HEK293 (cell line): ENCODE results near the gene RNF4.

Experiments used
- CTCF ChIA-PET: fragments of 350-600 bp; formaldehyde crosslinking; extraction: SDS; loops from one replicate; lab custom pipeline; 2021; ENCODE audit warnings: antibody characterized with exemption; lab: Yijun Ruan, JAX
- POLR2A ChIA-PET: fragments of 300-600 bp; formaldehyde crosslinking; extraction: SDS; loops from one replicate; lab custom pipeline; 2020; ENCODE audit warnings: antibody characterized with exemption, inconsistent platforms; lab: Yijun Ruan, JAX
- H3K27ac ChIP-seq: fragments of 200-500 bp; sonication (Bioruptor generic); 2 replicates; pipeline ENCODE4 v1.5.1; 2014; ENCODE audit warnings: low read depth, low read length, control low read depth, inconsistent platforms; ENCODE audit errors: extremely low read depth
- H3K36me3 ChIP-seq, 2 experiments: fragments of 200-500 bp in 1 of 2; sonication (Bioruptor generic) in 1 of 2; 1 replicate in 1 of 2; 2 replicates in 1 of 2; pipeline ENCODE4 v1.5.1; 2014 to 2017; ENCODE audit warnings: inconsistent platforms in 2 of 2, low read length in 2 of 2; ENCODE audit not compliant: control insufficient read depth in 2 of 2, insufficient read depth in 1 of 2
- H3K4me1 ChIP-seq: fragments of 200-500 bp; sonication (Bioruptor generic); 2 replicates; pipeline ENCODE4 v1.5.1; 2014; ENCODE audit warnings: mild to moderate bottlenecking, low read length, inconsistent platforms; ENCODE audit not compliant: control insufficient read depth, insufficient read depth
- H3K4me3 ChIP-seq: 2 replicates; pipeline ENCODE4 v1.5.1; 2011; ENCODE audit warnings: low read depth, mild to moderate bottlenecking, control low read depth, low read length, moderate library complexity
- H3K9me3 ChIP-seq: fragments of 200-500 bp; sonication (Bioruptor generic); 2 replicates; pipeline ENCODE4 v1.5.1; 2014; ENCODE audit warnings: low read depth, low read length, inconsistent platforms; ENCODE audit not compliant: control insufficient read depth, insufficient read depth
- GLIS2 ChIP-seq: fragments of 450-650 bp; formaldehyde crosslinking; IDR thresholded peaks from 2 replicates; pipeline ENCODE4 v1.5.1; 2016; ENCODE audit warnings: missing biosample characterization, missing genetic modification characterization
- MYNN ChIP-seq: fragments of 450-650 bp; formaldehyde crosslinking; IDR thresholded peaks from 2 replicates; pipeline ENCODE4 v1.5.1; 2016; ENCODE audit warnings: missing biosample characterization, missing genetic modification characterization, borderline replicate concordance
- ZFP3 ChIP-seq: fragments of 450-650 bp; formaldehyde crosslinking; IDR thresholded peaks from 2 replicates; pipeline ENCODE4 v1.5.1; 2016; ENCODE audit warnings: low read depth, missing biosample characterization, missing genetic modification characterization
- ZNF121 ChIP-seq: fragments of 450-650 bp; formaldehyde crosslinking; IDR thresholded peaks from 2 replicates; pipeline ENCODE4 v1.5.1; 2016; ENCODE audit warnings: missing biosample characterization, missing genetic modification characterization
- ZNF133 ChIP-seq: fragments of 450-650 bp; formaldehyde crosslinking; IDR thresholded peaks from 2 replicates; pipeline ENCODE4 v1.5.1; 2016; ENCODE audit warnings: missing biosample characterization, missing genetic modification characterization
- ZNF146 ChIP-seq: fragments of 450-650 bp; formaldehyde crosslinking; IDR thresholded peaks from 2 replicates; pipeline ENCODE4 v1.5.1; 2016; ENCODE audit warnings: missing biosample characterization, missing genetic modification characterization
- ZNF157 ChIP-seq: fragments of 450-650 bp; formaldehyde crosslinking; IDR thresholded peaks from 2 replicates; pipeline ENCODE4 v1.5.1; 2016; ENCODE audit warnings: missing biosample characterization, missing genetic modification characterization
- ZNF184 ChIP-seq: fragments of 450-650 bp; IDR thresholded peaks from 2 replicates; pipeline ENCODE4 v1.5.1; 2018; ENCODE audit warnings: missing biosample characterization, mild to moderate bottlenecking, missing genetic modification characterization
- ZNF341 ChIP-seq: fragments of 450-650 bp; formaldehyde crosslinking; IDR thresholded peaks from 2 replicates; pipeline ENCODE4; 2016; ENCODE audit warnings: low read depth, missing biosample characterization, missing genetic modification characterization
- ZNF391 ChIP-seq: fragments of 450-650 bp; formaldehyde crosslinking; IDR thresholded peaks from 2 replicates; pipeline ENCODE4 v1.5.1; 2016; ENCODE audit warnings: low read depth, missing biosample characterization, missing genetic modification characterization, borderline replicate concordance
- ZNF510 ChIP-seq: fragments of 450-650 bp; formaldehyde crosslinking; IDR thresholded peaks from 2 replicates; pipeline ENCODE4 v1.5.1; 2018; ENCODE audit warnings: mild to moderate bottlenecking, missing genetic modification characterization, missing biosample characterization; ENCODE audit not compliant: insufficient replicate concordance
- ZNF561 ChIP-seq: fragments of 450-650 bp; IDR thresholded peaks from 2 replicates; pipeline ENCODE4 v1.5.1; 2018; ENCODE audit warnings: missing biosample characterization, missing genetic modification characterization, borderline replicate concordance
- ZNF596 ChIP-seq: fragments of 450-650 bp; IDR thresholded peaks from 2 replicates; pipeline ENCODE4 v1.5.0; 2018; ENCODE audit warnings: missing biosample characterization, mild to moderate bottlenecking, missing genetic modification characterization, moderate library complexity
- ZNF624 ChIP-seq: fragments of 450-650 bp; formaldehyde crosslinking; IDR thresholded peaks from 2 replicates; pipeline ENCODE4 v1.5.1; 2017; ENCODE audit warnings: missing biosample characterization, missing genetic modification characterization
- ZNF768 ChIP-seq: fragments of 450-650 bp; formaldehyde crosslinking; IDR thresholded peaks from 2 replicates; pipeline ENCODE4 v1.5.1; 2018; ENCODE audit warnings: missing biosample characterization, mild to moderate bottlenecking, missing genetic modification characterization
- ZNF777 ChIP-seq: fragments of 450-650 bp; formaldehyde crosslinking; IDR thresholded peaks from 2 replicates; pipeline ENCODE4 v1.5.1; 2017; ENCODE audit warnings: missing biosample characterization, missing genetic modification characterization, borderline replicate concordance
- ZNF792 ChIP-seq: fragments of 450-650 bp; formaldehyde crosslinking; IDR thresholded peaks from 2 replicates; pipeline ENCODE4 v1.5.1; 2016; ENCODE audit warnings: missing biosample characterization, missing genetic modification characterization
- ZXDB ChIP-seq: fragments of 450-650 bp; formaldehyde crosslinking; IDR thresholded peaks from 2 replicates; pipeline ENCODE4 v1.5.1; 2016; ENCODE audit warnings: missing biosample characterization, missing genetic modification characterization
- TF ChIP-seq, protein P1 (sequence below): fragments of 450-650 bp; formaldehyde crosslinking; IDR thresholded peaks from 2 replicates; pipeline ENCODE4 v1.5.1; 2017; ENCODE audit warnings: missing biosample characterization, mild to moderate bottlenecking, missing genetic modification characterization, moderate library complexity
- TF ChIP-seq, protein P2 (sequence below): fragments of 450-650 bp; formaldehyde crosslinking; IDR thresholded peaks from 2 replicates; pipeline ENCODE4 v1.5.1; 2016; ENCODE audit warnings: missing biosample characterization, missing genetic modification characterization
- TF ChIP-seq, protein P3 (sequence below): fragments of 450-650 bp; IDR thresholded peaks from 2 replicates; pipeline ENCODE4 v1.5.1; 2018; ENCODE audit warnings: missing biosample characterization, missing genetic modification characterization

RNF4 gene

DNA sequence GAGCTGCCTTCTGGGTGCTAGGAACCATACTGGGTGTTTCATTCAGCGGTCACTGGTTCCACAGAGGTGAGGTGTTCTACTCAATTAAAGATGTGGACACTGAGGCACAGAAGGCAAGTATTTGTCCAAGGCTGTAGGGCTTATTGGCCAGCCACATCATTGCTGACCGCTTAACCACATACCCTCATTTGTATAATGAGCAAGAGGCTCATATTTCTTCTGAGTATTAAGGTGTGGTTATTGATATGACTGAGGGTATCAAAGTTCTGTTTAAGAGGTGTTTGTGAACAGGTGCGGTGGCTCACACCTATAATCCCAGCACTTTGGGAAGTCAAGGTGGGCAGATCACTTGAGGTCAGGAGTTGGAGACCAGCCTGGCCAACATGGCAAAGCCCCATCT is 14.3 kb downstream of the RNF4 start:
- peaks cover 0 to 12% of the 10 kb centered on the region in 2 experiments; a peak in 2 of 3 replicates for H3K36me3 ChIP-seq
- H3K4me1 ChIP-seq: peaks cover 6% of the 10 kb centered on the region
- H3K27ac ChIP-seq: no peak overlapping the region
- no peak overlapping the region for H3K4me3 ChIP-seq
- ChIA-PET CTCF (interaction anchor here (0.8 kb wide), 1 partner anchor 41 kb away, joined by 3 read pairs; no protein-coding TSS in a partner anchor), POLR2A (interaction anchor here (1.2 kb wide), 1 partner anchor 14 kb away, joined by 5 read pairs; the partner anchor contains the start of gene RNF4)
- TF ChIP-seq ZFP3 (tag by site-specific recombination) (no peak), ZXDB (tag by site-specific recombination) (no peak), ZNF341 (tag by site-specific recombination) (no peak), ZNF792 (tag by site-specific recombination) (no peak), GLIS2 (no peak), ZNF146 (no peak), ZNF596 (no peak), ZNF777 (tag by site-specific recombination) (no peak), ZNF184 (tag by site-specific recombination) (no peak), ZNF510 (tag by site-specific recombination) (no peak), ZNF561 (tag by site-specific recombination) (no peak), ZNF157 (tag by site-specific recombination) (no peak), ZNF768 (tag by site-specific recombination) (no peak), ZNF391 (tag by site-specific recombination) (no peak), ZNF121 (tag by site-specific recombination) (no peak), ZNF624 (no peak)
- TF ChIP-seq, protein P1, sequence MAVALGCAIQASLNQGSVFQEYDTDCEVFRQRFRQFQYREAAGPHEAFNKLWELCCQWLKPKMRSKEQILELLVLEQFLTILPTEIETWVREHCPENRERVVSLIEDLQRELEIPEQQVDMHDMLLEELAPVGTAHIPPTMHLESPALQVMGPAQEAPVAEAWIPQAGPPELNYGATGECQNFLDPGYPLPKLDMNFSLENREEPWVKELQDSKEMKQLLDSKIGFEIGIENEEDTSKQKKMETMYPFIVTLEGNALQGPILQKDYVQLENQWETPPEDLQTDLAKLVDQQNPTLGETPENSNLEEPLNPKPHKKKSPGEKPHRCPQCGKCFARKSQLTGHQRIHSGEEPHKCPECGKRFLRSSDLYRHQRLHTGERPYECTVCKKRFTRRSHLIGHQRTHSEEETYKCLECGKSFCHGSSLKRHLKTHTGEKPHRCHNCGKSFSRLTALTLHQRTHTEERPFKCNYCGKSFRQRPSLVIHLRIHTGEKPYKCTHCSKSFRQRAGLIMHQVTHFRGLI (tag by site-specific recombination): no peak
- TF ChIP-seq, protein P2, sequence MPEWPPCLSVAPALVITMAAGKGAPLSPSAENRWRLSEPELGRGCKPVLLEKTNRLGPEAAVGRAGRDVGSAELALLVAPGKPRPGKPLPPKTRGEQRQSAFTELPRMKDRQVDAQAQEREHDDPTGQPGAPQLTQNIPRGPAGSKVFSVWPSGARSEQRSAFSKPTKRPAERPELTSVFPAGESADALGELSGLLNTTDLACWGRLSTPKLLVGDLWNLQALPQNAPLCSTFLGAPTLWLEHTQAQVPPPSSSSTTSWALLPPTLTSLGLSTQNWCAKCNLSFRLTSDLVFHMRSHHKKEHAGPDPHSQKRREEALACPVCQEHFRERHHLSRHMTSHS (tag by site-specific recombination): no peak
- TF ChIP-seq, protein P3, sequence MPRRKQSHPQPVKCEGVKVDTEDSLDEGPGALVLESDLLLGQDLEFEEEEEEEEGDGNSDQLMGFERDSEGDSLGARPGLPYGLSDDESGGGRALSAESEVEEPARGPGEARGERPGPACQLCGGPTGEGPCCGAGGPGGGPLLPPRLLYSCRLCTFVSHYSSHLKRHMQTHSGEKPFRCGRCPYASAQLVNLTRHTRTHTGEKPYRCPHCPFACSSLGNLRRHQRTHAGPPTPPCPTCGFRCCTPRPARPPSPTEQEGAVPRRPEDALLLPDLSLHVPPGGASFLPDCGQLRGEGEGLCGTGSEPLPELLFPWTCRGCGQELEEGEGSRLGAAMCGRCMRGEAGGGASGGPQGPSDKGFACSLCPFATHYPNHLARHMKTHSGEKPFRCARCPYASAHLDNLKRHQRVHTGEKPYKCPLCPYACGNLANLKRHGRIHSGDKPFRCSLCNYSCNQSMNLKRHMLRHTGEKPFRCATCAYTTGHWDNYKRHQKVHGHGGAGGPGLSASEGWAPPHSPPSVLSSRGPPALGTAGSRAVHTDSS: no peak
- H3K9me3 ChIP-seq: no peaks in the 10 kb centered on the region

DNA sequence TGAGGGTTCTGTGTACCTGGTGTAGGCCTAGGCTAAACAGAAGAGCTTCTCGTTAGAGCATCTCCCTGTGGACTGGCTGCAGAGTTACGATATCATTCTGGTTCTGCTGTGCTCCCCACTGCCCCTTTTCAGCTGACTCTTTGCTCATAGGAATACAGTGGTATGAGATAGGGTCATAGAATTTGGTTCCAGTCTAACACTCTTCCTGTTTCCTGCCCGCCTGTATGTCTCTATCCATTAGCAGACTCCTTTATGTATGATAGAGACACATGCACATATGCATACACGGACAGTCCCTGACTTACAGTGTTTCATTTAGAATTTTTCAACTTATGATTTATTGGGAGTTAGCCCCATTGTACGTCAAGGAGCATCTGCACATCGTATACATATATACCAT is 15.3 kb downstream of the RNF4 start:
- TF ChIP-seq MYNN (tag by site-specific recombination) (no peak), ZNF133 (tag by site-specific recombination) (no peak)
- Histone ChIP-seq H3K27ac (no peak overlapping the region), H3K4me1 (peaks cover 6% of the 10 kb centered on the region), H3K4me3 (no peak overlapping the region), H3K9me3 (no peaks in the 10 kb centered on the region), H3K36me3 (peaks cover 0 to 19% of the 10 kb centered on the region in 2 experiments; a peak in 2 of 3 replicates)
- ChIA-PET POLR2A (interaction anchor here (0.6 kb wide), 1 partner anchor 52 kb away, joined by 3 read pairs; no protein-coding TSS in a partner anchor), CTCF (no interaction called here)
